ENCODE measurements around the gene RNASE13.

GRCh38 chr14:21060614-21061346 is 26.2 kb upstream of the RNASE13 start:
- no peak for TF ChIP-seq CTCF (conservative IDR thresholded peaks at IDR 0.05; ENCODE audit: low read depth, low read length)
- no peak for TF ChIP-seq EZH2 (IDR thresholded peaks at IDR 0.05; ENCODE audit: borderline replicate concordance, low read depth, low read length, poor library complexity, severe bottlenecking)
